Nephron progenitor cell (in vitro differentiated cells): Measurements from ENCODE around the gene LGALS14.
"Not testable (repeated sequence)": the region's sequence is repeated elsewhere in the genome, so short reads cannot be mapped to it uniquely, and the experiment has no call there.

Source experiments
- DNase-seq: peaks from one replicate; pipeline ENCODE4 v3.0.0; 2021
- H3K27ac Mint-ChIP-seq: 2 replicates; pipeline ENCODE4 v1.8.0; 2021; ENCODE audit warnings: mild to moderate bottlenecking, moderate library complexity, mixed read lengths
- H3K27me3 Mint-ChIP-seq: 2 replicates; pipeline ENCODE4 v1.8.0; 2021; ENCODE audit warnings: mild to moderate bottlenecking, low read depth, mixed read lengths; ENCODE audit not compliant: poor library complexity
- H3K36me3 Mint-ChIP-seq: 2 replicates; pipeline ENCODE4 v1.8.0; 2021; ENCODE audit warnings: low read depth, mixed read lengths
- H3K4me1 Mint-ChIP-seq: 2 replicates; pipeline ENCODE4 v1.8.0; 2021; ENCODE audit warnings: mixed read lengths
- H3K4me3 Mint-ChIP-seq: 2 replicates; pipeline ENCODE4 v1.8.0; 2021; ENCODE audit warnings: mild to moderate bottlenecking, moderate library complexity, mixed read lengths
- H3K9me3 Mint-ChIP-seq: 2 replicates; pipeline ENCODE4 v1.8.0; 2021; ENCODE audit warnings: mild to moderate bottlenecking, moderate library complexity, mixed read lengths
- TF ChIP-seq, protein P1 (sequence below): fragments of 200-600 bp; sonication (generic); IDR thresholded peaks from 2 replicates; pipeline ENCODE4 v1.5.0; 2021; ENCODE audit warnings: antibody characterized with exemption

Gene LGALS14

DNA sequence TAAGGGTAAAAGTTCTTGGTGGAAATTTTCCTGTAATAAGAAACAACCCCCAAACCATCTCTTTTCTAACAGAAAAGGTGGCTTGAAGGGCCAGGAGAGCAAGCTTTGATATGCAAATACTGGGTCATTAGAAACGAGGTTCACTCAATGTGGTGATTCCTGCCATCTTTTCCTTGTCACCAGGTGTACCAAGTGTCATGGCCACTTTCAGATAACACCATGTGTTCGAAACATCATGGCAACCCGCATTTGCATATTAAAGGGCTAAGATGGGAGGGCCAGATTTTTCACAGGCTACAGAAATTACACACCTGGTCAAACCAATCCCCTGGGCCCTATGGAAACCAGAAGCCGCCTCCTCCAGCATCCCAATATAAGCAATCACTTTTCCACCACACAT, 33.3 kb upstream of the LGALS14 start:
- Mint-ChIP-seq H3K4me1 (peaks cover 5% of the 10 kb centered on the region), H3K27ac (no peak overlapping the region), H3K36me3 (no peaks in the 10 kb centered on the region), H3K4me3 (no peak overlapping the region), H3K9me3 (peaks cover 12% of the 10 kb centered on the region), H3K27me3 (peaks cover 30% of the 10 kb centered on the region)
- DNase-seq, result no peak
- TF ChIP-seq, protein P1, sequence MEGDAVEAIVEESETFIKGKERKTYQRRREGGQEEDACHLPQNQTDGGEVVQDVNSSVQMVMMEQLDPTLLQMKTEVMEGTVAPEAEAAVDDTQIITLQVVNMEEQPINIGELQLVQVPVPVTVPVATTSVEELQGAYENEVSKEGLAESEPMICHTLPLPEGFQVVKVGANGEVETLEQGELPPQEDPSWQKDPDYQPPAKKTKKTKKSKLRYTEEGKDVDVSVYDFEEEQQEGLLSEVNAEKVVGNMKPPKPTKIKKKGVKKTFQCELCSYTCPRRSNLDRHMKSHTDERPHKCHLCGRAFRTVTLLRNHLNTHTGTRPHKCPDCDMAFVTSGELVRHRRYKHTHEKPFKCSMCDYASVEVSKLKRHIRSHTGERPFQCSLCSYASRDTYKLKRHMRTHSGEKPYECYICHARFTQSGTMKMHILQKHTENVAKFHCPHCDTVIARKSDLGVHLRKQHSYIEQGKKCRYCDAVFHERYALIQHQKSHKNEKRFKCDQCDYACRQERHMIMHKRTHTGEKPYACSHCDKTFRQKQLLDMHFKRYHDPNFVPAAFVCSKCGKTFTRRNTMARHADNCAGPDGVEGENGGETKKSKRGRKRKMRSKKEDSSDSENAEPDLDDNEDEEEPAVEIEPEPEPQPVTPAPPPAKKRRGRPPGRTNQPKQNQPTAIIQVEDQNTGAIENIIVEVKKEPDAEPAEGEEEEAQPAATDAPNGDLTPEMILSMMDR, result no peak

DNA sequence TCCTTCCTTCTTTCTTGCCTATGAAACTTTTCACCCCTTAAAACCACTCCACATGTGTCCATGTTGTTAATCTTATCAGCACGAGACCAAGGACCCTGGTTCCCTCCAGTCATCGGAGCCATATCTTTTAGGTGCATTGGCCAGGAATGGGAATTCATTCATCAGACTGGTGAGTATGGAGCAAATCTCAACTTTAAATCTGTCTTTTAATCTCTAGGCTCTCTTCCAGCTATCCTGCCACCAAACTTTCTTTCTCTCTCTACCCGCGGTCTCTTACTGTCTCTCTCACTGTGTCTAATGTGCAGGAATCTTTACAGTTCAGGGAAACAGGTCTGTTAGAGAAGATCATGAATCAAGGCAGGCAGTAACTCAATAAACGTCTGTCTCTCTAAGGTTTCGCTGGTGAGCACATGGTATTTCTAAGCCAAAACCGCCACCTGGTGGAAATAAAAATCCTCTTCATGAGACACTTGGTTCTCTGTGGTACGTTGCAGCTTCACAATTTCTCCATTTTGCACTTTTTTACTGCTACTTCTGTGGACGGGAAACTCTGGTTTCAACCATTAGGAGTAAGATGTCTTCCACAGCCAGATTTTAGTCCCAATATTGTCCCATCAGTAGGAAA, 32.4 kb upstream of the LGALS14 start:
- Mint-ChIP-seq H3K27ac (no peak overlapping the region), H3K9me3 (peaks cover 6% of the 10 kb centered on the region), H3K27me3 (peaks cover 36% of the 10 kb centered on the region), H3K4me1 (peaks cover 5% of the 10 kb centered on the region), H3K36me3 (no peaks in the 10 kb centered on the region), H3K4me3 (no peak overlapping the region)
- DNase-seq, result peak; percentile 20
- TF ChIP-seq, protein P1, result peak; percentile 59

DNA sequence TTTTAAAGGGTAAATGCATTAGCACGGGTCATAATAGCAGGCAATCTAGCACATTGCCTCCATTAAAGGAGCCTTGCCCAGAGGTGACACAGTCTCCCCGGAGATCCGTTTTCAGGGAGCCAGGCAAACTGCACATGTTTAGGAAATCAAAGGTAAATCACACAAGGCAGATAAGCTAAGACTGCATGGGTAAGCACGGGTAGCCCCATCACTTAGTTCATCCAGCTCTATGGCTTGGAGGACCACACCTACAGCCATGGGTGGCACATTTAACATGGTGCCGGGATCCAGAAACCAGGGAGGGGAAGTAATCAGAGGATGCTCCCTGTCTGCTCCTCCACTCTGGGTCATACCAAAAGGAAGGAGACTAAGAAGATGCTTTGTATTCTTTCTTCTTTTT, 31.8 kb upstream of the LGALS14 start:
- DNase-seq, result no peak
- no peak overlapping the region for H3K4me3 Mint-ChIP-seq
- H3K9me3 Mint-ChIP-seq, result peaks cover 6% of the 10 kb centered on the region
- no peak overlapping the region for H3K27ac Mint-ChIP-seq
- H3K4me1 Mint-ChIP-seq, result peaks cover 5% of the 10 kb centered on the region
- H3K27me3 Mint-ChIP-seq, result peaks cover 32% of the 10 kb centered on the region
- TF ChIP-seq, protein P1, result no peak
- H3K36me3 Mint-ChIP-seq, result no peaks in the 10 kb centered on the region

- not testable (repeated sequence) for DNase-seq, H3K4me1 Mint-ChIP-seq, H3K27ac Mint-ChIP-seq, H3K36me3 Mint-ChIP-seq, H3K9me3 Mint-ChIP-seq, H3K4me3 Mint-ChIP-seq
- peaks cover 34% of the 10 kb centered on the region for H3K27me3 Mint-ChIP-seq
Observed at GRCh38 chr19:39673862-39674261, 30.4 kb upstream of the LGALS14 start.

DNA sequence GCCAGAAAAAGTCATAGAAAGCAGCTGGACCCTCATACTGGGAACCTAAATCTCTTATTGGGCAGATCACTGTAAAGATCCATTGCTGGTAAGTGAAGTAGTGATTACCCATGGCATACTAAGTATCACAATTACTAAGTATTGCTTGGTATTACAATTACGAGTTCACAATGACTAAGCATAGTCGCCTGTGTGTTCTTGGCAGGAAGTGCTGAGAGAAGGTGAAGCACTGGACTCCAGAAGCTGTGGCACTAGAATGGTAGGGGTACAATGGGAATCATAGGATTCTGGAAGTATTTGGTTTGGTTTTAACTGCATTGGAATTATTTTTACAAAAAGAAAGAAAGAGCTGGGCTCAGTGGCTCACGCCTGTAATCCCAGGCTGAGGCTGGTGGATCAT, 28.3 kb upstream of the LGALS14 start:
- Mint-ChIP-seq H3K4me3 (no peak overlapping the region), H3K4me1 (peaks cover 5% of the 10 kb centered on the region), H3K36me3 (no peaks in the 10 kb centered on the region), H3K27ac (no peak overlapping the region), H3K27me3 (peaks cover 43% of the 10 kb centered on the region), H3K9me3 (peaks cover 3% of the 10 kb centered on the region)
- TF ChIP-seq, protein P1, result no peak
- DNase-seq, result no peak

GRCh38 chr19:39677961-39678889, 26.1 kb upstream of the LGALS14 start:
- no peaks in the 10 kb centered on the region for H3K36me3 Mint-ChIP-seq
- no peak overlapping the region for H3K4me3 Mint-ChIP-seq
- DNase-seq, result no peak
- no peaks in the 10 kb centered on the region for H3K4me1 Mint-ChIP-seq
- TF ChIP-seq, protein P1, result no peak
- H3K27ac Mint-ChIP-seq, result no peak overlapping the region
- H3K27me3 Mint-ChIP-seq, result peaks cover 33% of the 10 kb centered on the region
- no peaks in the 10 kb centered on the region for H3K9me3 Mint-ChIP-seq
